Stimulated activated CD4-positive, alpha-beta T cell treated with anti-CD3 and anti-CD28 coated beads, Interleukin-1b, Interleukin-23, amount 100 ng/mL, for 1 hour (primary cell): Measurements from ENCODE around the gene ASPSCR1.

Experiments used
- DNase-seq, 2 donors: peaks; one replicate each; pipeline ENCODE4 v3.0.0-alpha.2; 2020; ENCODE audit warnings: low read depth in 2 of 2

Gene ASPSCR1

GRCh38 chr17:81999587-81999975 is 22.2 kb downstream of the ASPSCR1 start:
- DNase-seq = no peak

- no peak for DNase-seq
Observed at GRCh38 chr17:81999976-82000802, 22.8 kb downstream of the ASPSCR1 start.

GRCh38 chr17:82000803-82001570 is 23.6 kb downstream of the ASPSCR1 start:
- DNase-seq = no peak

GRCh38 chr17:82001571-82002056 is 24.2 kb downstream of the ASPSCR1 start:
- no peak for DNase-seq

- no peak for DNase-seq
Observed at GRCh38 chr17:82003411-82004381, 26.3 kb downstream of the ASPSCR1 start.

GRCh38 chr17:82004517-82005455 is 27.4 kb downstream of the ASPSCR1 start:
- DNase-seq = no peak

GRCh38 chr17:82005701-82006348 is 28.4 kb downstream of the ASPSCR1 start:
- no peak for DNase-seq

- no peak for DNase-seq
Observed at GRCh38 chr17:82006468-82007227, 29.2 kb downstream of the ASPSCR1 start.

GRCh38 chr17:82007228-82007494 is 29.7 kb downstream of the ASPSCR1 start:
- DNase-seq = no peak

- no peak for DNase-seq
Observed at GRCh38 chr17:82007495-82008257, 30.2 kb downstream of the ASPSCR1 start.

GRCh38 chr17:82008258-82008940 is 31.0 kb downstream of the ASPSCR1 start:
- DNase-seq = no peak

- DNase-seq = no peak
Observed at GRCh38 chr17:82008941-82009405, 31.5 kb downstream of the ASPSCR1 start.

- no peak for DNase-seq
Observed at GRCh38 chr17:82009413-82009812, 32.0 kb downstream of the ASPSCR1 start.

GRCh38 chr17:82010575-82011525 is 33.4 kb downstream of the ASPSCR1 start:
- no peak for DNase-seq

- no peak for DNase-seq
Observed at GRCh38 chr17:82011617-82012187, 34.3 kb downstream of the ASPSCR1 start.

- no peak for DNase-seq
Observed at GRCh38 chr17:82012261-82012639, 34.8 kb downstream of the ASPSCR1 start.
